Germinal center (tissue), 1 donor: ENCODE measurements around the gene HECTD4.
"Not testable (repeated sequence)": the region's sequence is repeated elsewhere in the genome, so short reads cannot be mapped to it uniquely, and the experiment has no call there.

Experiments
- DNase-seq: peaks from one replicate; pipeline ENCODE4 v3.0.0; 2012; ENCODE audit warnings: mixed read lengths, low spot score

The HECTD4 gene

GRCh38 chr12:112116232-112117060 lies 265.8 kb downstream of the HECTD4 start:
- peak; percentile 16 for DNase-seq

- no peak for DNase-seq
Measured at GRCh38 chr12:112115259-112116045, 266.8 kb downstream of the HECTD4 start.

GRCh38 chr12:112112409-112113133 lies 269.7 kb downstream of the HECTD4 start:
- DNase-seq: no peak

GRCh38 chr12:112111931-112112330 lies 270.3 kb downstream of the HECTD4 start:
- DNase-seq: no peak

- not testable (repeated sequence) for DNase-seq
Measured at GRCh38 chr12:112110787-112111662, 271.2 kb downstream of the HECTD4 start.
